BJ (cell line): ENCODE results near the gene DUSP11. TPM values are rescaled to one million over a fixed set of nuclear protein-coding genes. Genes with fewer than 3 reads are reported as not detected.
"Not testable (repeated sequence)": the region's sequence is repeated elsewhere in the genome, so short reads cannot be mapped to it uniquely, and the experiment has no call there.

Source experiments
- CTCF ChIA-PET: fragments of 350-600 bp; formaldehyde crosslinking; extraction: SDS; loops from one replicate; lab custom pipeline; 2021; ENCODE audit warnings: antibody characterized with exemption, inconsistent platforms; lab: Yijun Ruan, JAX
- POLR2A ChIA-PET: fragments of 300-600 bp; sonication (Branson Sonifier 250); formaldehyde crosslinking; extraction: SDS; loops from one replicate; lab custom pipeline; 2021; ENCODE audit warnings: antibody characterized with exemption; lab: Charles Lee
- DNase-seq: peaks from one replicate; pipeline ENCODE4 v3.0.0-alpha.2; 2011; ENCODE audit warnings: low read depth
- H3K27me3 ChIP-seq: 2 replicates; pipeline ENCODE4 v1.6.0; 2011; ENCODE audit warnings: low read length; ENCODE audit not compliant: control insufficient read depth, insufficient read depth
- H3K36me3 ChIP-seq: 2 replicates; pipeline ENCODE4 v1.5.1; 2011; ENCODE audit warnings: low read length; ENCODE audit not compliant: control insufficient read depth, insufficient read depth
- H3K4me3 ChIP-seq: 2 replicates; pipeline ENCODE4 v1.5.1; 2011; ENCODE audit warnings: low read depth, mild to moderate bottlenecking, control low read depth, low read length
- polyA plus RNA-seq: library from polyadenylated mRNA; depleted of rRNA; stranded (reverse); fragments of >200 nt; gene quantifications from 2 replicates; pipeline ENCODE4 v1.2.3, GENCODE V29; 2011
- TF ChIP-seq, protein P1 (sequence below): IDR thresholded peaks from 2 replicates; pipeline ENCODE4 v1.5.1; 2011; ENCODE audit warnings: low read depth, mild to moderate bottlenecking, control low read depth, inconsistent platforms, low read length, moderate library complexity; ENCODE audit not compliant: insufficient read depth

Gene DUSP11
- polyA plus RNA-seq, 1 experiment, result 19.7 TPM

DNA sequence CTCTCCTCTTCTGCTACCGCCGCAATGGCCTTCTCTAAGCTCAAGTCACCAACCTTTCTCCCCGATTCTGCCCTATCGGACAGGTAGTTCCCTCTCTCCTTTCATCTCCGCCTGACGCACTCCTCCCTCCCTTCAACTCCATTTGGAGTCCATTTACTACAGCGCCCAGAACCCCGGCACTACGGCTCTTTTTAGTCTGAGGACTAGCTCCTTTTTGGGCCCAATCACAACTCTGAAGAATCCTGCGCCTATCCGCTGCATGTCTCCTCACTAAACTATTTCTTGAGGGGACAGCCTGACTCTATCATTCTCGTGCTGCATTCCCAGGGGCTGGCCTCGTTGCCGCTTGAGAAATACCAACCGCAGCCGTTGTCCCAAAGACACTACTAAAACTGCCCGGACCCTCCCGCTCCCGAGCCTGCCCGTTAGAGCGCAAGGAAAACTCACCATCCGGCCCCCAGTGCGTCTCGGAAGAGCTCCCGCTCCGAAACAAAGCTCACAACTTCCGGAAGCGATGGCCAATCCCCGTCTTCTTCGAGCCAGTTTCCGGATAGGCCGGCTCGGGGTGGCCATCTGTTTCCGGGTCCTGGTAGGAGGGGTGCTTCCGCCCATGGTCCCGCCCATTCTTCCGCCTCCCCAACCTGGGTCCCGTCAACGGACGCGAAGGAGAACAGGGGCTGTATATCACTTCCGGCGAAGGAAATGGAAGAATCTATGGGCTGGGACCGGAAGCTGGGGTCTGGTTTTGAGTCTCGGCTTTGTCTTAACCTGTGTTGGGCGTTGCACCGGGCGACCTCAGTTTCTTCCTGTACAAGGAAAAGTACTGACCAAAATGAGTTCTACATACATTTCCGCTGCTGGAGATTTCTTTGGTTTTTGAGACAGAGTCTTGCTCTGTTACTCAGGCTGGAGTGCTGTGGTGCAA is 42.8 kb downstream of the DUSP11 start, which contains the start of gene TPRKB:
TPRKB (minus strand) TSS at position 491 of the 925 bp plus-strand sequence. CDS start 2,776 bp downstream, outside the sequence.
- peaks cover 5% of the 10 kb centered on the region; the same call in 1 of the 2 replicates for H3K36me3 ChIP-seq
- peak; percentile 88 for DNase-seq
- CTCF ChIA-PET, result no interaction called here
- peak within 1 kb of the TSS; percentile 76 for H3K4me3 ChIP-seq
- H3K27me3 ChIP-seq, result no peaks in the 10 kb centered on the region
- TF ChIP-seq, protein P1, sequence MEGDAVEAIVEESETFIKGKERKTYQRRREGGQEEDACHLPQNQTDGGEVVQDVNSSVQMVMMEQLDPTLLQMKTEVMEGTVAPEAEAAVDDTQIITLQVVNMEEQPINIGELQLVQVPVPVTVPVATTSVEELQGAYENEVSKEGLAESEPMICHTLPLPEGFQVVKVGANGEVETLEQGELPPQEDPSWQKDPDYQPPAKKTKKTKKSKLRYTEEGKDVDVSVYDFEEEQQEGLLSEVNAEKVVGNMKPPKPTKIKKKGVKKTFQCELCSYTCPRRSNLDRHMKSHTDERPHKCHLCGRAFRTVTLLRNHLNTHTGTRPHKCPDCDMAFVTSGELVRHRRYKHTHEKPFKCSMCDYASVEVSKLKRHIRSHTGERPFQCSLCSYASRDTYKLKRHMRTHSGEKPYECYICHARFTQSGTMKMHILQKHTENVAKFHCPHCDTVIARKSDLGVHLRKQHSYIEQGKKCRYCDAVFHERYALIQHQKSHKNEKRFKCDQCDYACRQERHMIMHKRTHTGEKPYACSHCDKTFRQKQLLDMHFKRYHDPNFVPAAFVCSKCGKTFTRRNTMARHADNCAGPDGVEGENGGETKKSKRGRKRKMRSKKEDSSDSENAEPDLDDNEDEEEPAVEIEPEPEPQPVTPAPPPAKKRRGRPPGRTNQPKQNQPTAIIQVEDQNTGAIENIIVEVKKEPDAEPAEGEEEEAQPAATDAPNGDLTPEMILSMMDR, result no peak
- POLR2A ChIA-PET, result no interaction called here

DNA sequence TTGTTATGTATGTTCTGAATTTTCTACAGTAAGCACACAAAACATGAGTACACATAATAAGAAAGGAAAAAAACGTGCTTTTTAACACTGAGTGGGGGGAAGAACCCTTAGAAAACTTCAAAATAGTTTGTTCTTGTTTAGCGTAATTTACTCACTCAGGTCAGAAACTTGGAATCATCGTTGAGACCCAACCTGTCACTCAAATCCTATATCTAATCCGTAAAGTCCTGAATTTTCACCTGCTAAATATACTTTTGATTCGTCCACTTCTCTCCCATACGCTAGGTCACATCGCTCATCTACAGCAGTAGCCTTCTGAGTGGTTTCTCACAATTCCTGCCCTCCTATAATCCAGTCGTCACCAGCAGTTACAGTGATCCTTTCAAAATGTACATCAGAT is 43.5 kb downstream of the DUSP11 start:
- Histone ChIP-seq H3K27me3 (no peaks in the 10 kb centered on the region), H3K36me3 (peaks cover 7% of the 10 kb centered on the region), H3K4me3 (peak overlapping the region; percentile 76)
- CTCF ChIA-PET, result no interaction called here
- TF ChIP-seq, protein P1, result no peak
- no peak for DNase-seq
- POLR2A ChIA-PET, result no interaction called here

DNA sequence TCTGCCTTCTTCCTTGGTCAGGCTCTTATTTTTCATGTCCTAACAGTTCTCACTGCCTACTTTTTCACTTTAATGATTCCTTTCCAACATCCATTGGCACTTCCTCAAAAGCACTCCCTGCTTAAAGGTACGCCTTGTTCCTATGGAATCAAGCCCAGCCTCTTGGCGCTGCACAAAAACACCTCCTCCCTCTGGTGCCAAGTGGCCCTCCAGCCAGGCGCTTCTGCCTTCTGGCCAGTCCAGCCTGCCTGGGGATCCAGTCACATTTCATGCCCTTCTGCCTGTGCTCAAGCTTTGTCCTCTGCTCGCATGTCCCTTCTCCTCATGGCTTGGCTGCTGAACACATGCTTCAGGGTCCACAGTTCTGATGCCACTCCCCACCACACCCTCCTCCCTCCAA is 49.1 kb downstream of the DUSP11 start:
- peaks cover 12% of the 10 kb centered on the region for H3K36me3 ChIP-seq
- DNase-seq, result no peak
- TF ChIP-seq, protein P1, result no peak
- H3K4me3 ChIP-seq, result no peak overlapping the region
- ChIA-PET CTCF (interaction anchor here (1.3 kb wide), 1 partner anchor 21 kb away, joined by 4 read pairs; no protein-coding TSS in a partner anchor), POLR2A (no interaction called here)
- no peaks in the 10 kb centered on the region for H3K27me3 ChIP-seq

DNA sequence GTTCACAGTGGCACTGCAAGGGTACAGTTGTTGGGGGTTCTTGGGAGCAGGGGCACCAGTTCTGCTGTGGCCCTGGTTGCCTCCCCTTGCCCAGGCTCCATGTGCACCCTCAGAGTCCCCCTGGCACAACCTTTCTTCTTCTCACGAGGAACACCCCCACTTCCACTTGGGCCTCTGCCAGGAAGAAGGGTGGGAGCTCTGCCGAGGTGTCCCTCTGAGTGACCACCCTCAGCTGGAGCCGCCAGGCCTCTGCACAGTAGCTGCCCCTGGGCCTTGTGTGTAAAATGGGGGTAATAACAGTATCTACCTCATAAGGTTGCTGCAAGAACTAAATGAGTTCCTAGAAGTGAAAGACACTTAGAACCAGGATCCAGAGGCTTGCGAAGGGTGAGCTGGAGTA is 51.2 kb downstream of the DUSP11 start:
- Histone ChIP-seq H3K36me3 (peaks cover 12% of the 10 kb centered on the region), H3K4me3 (no peak overlapping the region), H3K27me3 (no peaks in the 10 kb centered on the region)
- DNase-seq, result no peak
- CTCF ChIA-PET, result no interaction called here
- POLR2A ChIA-PET, result no interaction called here
- TF ChIP-seq, protein P1, result no peak

DNA sequence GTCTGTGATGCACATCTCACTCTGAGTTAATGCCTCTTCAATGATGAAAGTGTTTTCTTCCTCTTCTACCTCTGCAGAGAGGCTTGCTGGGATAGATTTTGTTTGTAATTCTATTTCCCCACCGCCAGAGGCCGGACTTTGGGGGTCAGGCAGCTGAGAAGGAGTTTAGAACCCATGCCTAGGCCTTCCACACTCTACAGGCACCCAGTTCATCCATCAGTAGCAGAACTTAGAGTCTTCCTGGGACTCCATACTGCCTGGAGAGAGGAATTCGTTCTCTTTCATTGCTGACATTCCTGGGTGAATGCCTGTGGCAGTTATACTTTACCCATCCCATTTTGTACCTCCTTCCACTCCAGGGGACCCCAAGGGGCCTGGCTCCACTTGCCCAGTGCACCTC is 51.9 kb downstream of the DUSP11 start:
- DNase-seq, result no peak
- TF ChIP-seq, protein P1, result no peak
- Histone ChIP-seq H3K36me3 (peaks cover 9% of the 10 kb centered on the region), H3K4me3 (no peak overlapping the region), H3K27me3 (no peaks in the 10 kb centered on the region)
- CTCF ChIA-PET, result no interaction called here
- POLR2A ChIA-PET, result no interaction called here

DNA sequence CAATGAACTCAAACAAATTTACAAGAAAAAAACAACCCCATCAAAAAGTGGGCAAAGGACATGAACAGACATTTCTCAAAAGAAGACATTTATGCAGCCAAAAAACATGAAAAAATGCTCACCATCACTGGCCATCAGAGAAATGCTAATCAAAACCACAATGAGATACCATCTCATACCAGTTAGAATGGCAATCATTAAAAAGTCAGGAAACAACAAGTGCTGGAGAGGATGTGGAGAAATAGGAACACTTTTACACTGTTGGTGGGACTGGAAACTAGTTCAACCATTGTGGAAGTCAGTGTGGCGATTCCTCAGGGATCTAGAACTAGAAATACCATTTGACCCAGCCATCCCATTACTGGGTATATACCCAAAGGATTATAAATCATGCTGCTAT is 53.2 kb downstream of the DUSP11 start:
- CTCF ChIA-PET, H3K4me3 ChIP-seq, H3K27me3 ChIP-seq, H3K36me3 ChIP-seq, DNase-seq, POLR2A ChIA-PET: not testable (repeated sequence)
